MM.1S (cell line): ENCODE results near the gene PATL2.

Experiments
- DNase-seq: peaks from one replicate; pipeline ENCODE4 v3.0.0-alpha.2; 2015
- H2AFZ ChIP-seq: fragments of 300-600 bp; sonication (generic); 2 replicates; pipeline ENCODE4 v1.6.0; 2016; ENCODE audit warnings: antibody characterized with exemption, low read length
- H3F3A ChIP-seq: fragments of 300-600 bp; sonication (generic); 2 replicates; pipeline ENCODE4 v1.6.1; 2016; ENCODE audit warnings: mild to moderate bottlenecking, antibody characterized with exemption, low read length, moderate library complexity, mixed read lengths; ENCODE audit not compliant: insufficient read depth
- H3K27ac ChIP-seq: fragments of 300-600 bp; sonication (generic); 2 replicates; pipeline ENCODE4 v1.5.1; 2016; ENCODE audit warnings: mild to moderate bottlenecking, low read length
- H3K27me3 ChIP-seq: fragments of 300-600 bp; sonication (generic); replicated peaks from 2 replicates; pipeline ENCODE4 v1.6.0; 2016; ENCODE audit warnings: low read length; ENCODE audit not compliant: insufficient read depth
- H3K36me3 ChIP-seq: fragments of 300-600 bp; sonication (generic); replicated peaks from 2 replicates; pipeline ENCODE4 v1.6.1; 2016; ENCODE audit warnings: mild to moderate bottlenecking, low read length, mixed read lengths; ENCODE audit not compliant: insufficient read depth
- H3K4me1 ChIP-seq: fragments of 300-600 bp; sonication (generic); 2 replicates; pipeline ENCODE4 v1.6.1; 2016; ENCODE audit warnings: low read length, mixed read lengths
- H3K4me2 ChIP-seq: fragments of 300-600 bp; sonication (generic); 2 replicates; pipeline ENCODE4 v1.6.0; 2016; ENCODE audit warnings: low read depth, low read length
- H3K4me3 ChIP-seq: fragments of 300-600 bp; sonication (generic); 2 replicates; pipeline ENCODE4 v1.5.1; 2016; ENCODE audit warnings: low read length, mixed read lengths
- H3K79me2 ChIP-seq: fragments of 300-600 bp; sonication (generic); 2 replicates; pipeline ENCODE4 v1.6.1; 2016; ENCODE audit warnings: mixed run types, low read length, mixed read lengths
- H3K9ac ChIP-seq: fragments of 300-600 bp; sonication (generic); 2 replicates; pipeline ENCODE4 v1.6.1; 2016; ENCODE audit warnings: low read length, mixed read lengths
- H3K9me2 ChIP-seq: fragments of 300-600 bp; sonication (generic); replicated peaks from 2 replicates; pipeline ENCODE4 v1.6.1; 2016; ENCODE audit warnings: mild to moderate bottlenecking, low read length, mixed read lengths; ENCODE audit not compliant: insufficient read depth
- H3K9me3 ChIP-seq: fragments of 300-600 bp; sonication (generic); replicated peaks from 2 replicates; pipeline ENCODE4 v1.6.1; 2016; ENCODE audit warnings: mild to moderate bottlenecking, low read length, mixed read lengths; ENCODE audit not compliant: insufficient read depth
- H4K20me1 ChIP-seq: fragments of 300-600 bp; sonication (generic); 2 replicates; pipeline ENCODE4 v1.6.1; 2016; ENCODE audit warnings: mild to moderate bottlenecking, low read length, moderate library complexity, mixed read lengths; ENCODE audit not compliant: insufficient read depth
- EZH2 ChIP-seq: fragments of 300-600 bp; sonication (generic); optimal IDR thresholded peaks from 2 replicates; pipeline ENCODE3; 2017; ENCODE audit warnings: low read depth, mild to moderate bottlenecking, antibody characterized with exemption, low read length, mixed read lengths
- EZH2phosphoT487 ChIP-seq: fragments of 300-600 bp; sonication (generic); IDR thresholded peaks from 2 replicates; pipeline ENCODE4 v1.6.1; 2018; ENCODE audit warnings: antibody characterized with exemption, low read length
- TF ChIP-seq, protein P1 (sequence below): fragments of 300-600 bp; sonication (generic); IDR thresholded peaks from 2 replicates; pipeline ENCODE4 v1.5.1; 2016; ENCODE audit warnings: antibody characterized with exemption, low read length, mixed read lengths

Gene PATL2

DNA sequence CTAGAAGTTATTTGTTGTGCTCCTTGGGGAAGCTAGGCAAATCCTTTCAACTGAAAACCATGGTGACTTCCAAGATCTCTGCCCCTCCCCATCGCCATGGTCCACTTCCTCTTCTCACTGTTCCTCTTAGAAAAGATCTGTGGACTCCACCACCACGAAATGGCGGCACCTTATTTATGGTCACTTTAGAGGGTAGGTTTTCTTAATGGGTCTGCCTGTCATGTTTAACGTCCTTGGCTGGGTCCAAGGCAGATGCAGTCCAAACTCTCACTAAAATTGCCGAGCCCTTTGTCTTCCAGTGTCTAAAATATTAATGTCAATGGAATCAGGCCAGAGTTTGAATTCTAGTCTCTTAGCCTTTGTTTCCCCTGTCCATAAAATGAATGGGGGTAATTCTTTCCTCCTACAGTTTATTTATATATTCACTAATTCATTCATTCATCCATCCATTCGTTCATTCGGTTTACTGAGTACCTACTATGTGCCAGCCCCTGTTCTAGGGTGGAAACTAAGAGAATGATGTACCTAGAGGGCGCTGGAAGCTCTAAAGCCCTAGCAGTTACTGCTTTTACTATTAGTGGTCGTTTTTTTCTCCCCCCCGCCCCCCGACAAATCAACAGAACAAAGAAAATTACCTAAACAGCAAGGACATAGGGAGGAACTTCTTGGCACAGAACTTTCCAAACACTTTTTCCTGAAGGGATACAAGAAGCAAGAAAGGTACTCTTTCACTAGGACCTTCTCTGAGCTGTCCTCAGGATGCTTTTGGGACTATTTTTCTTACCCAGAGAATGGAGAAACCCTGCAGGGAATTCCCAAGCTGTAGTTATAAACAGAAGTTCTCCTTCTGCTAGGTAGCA lies 657 bp downstream of the PATL2 start:
- Histone ChIP-seq H3K9ac (peak overlapping the region; percentile 97), H3F3A (peaks cover 40% of the 10 kb centered on the region), H3K27ac (peak overlapping the region; percentile 97), H2AFZ (peak overlapping the region; percentile 48), H3K4me2 (peak overlapping the region; percentile 83), H4K20me1 (peaks cover 30% of the 10 kb centered on the region), H3K9me2 (no peaks in the 10 kb centered on the region), H3K9me3 (no peaks in the 10 kb centered on the region), H3K4me1 (peaks cover 28% of the 10 kb centered on the region), H3K4me3 (peak overlapping the region; percentile 97), H3K79me2 (peaks cover 44% of the 10 kb centered on the region), H3K36me3 (peaks cover 4% of the 10 kb centered on the region; the same call in 1 of the 2 replicates), H3K27me3 (no peaks in the 10 kb centered on the region)
- peak; percentile 71 for DNase-seq
- TF ChIP-seq, protein P1, sequence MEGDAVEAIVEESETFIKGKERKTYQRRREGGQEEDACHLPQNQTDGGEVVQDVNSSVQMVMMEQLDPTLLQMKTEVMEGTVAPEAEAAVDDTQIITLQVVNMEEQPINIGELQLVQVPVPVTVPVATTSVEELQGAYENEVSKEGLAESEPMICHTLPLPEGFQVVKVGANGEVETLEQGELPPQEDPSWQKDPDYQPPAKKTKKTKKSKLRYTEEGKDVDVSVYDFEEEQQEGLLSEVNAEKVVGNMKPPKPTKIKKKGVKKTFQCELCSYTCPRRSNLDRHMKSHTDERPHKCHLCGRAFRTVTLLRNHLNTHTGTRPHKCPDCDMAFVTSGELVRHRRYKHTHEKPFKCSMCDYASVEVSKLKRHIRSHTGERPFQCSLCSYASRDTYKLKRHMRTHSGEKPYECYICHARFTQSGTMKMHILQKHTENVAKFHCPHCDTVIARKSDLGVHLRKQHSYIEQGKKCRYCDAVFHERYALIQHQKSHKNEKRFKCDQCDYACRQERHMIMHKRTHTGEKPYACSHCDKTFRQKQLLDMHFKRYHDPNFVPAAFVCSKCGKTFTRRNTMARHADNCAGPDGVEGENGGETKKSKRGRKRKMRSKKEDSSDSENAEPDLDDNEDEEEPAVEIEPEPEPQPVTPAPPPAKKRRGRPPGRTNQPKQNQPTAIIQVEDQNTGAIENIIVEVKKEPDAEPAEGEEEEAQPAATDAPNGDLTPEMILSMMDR: peak; percentile 54
- no peak for TF ChIP-seq EZH2
- TF ChIP-seq EZH2phosphoT487: no peak

DNA sequence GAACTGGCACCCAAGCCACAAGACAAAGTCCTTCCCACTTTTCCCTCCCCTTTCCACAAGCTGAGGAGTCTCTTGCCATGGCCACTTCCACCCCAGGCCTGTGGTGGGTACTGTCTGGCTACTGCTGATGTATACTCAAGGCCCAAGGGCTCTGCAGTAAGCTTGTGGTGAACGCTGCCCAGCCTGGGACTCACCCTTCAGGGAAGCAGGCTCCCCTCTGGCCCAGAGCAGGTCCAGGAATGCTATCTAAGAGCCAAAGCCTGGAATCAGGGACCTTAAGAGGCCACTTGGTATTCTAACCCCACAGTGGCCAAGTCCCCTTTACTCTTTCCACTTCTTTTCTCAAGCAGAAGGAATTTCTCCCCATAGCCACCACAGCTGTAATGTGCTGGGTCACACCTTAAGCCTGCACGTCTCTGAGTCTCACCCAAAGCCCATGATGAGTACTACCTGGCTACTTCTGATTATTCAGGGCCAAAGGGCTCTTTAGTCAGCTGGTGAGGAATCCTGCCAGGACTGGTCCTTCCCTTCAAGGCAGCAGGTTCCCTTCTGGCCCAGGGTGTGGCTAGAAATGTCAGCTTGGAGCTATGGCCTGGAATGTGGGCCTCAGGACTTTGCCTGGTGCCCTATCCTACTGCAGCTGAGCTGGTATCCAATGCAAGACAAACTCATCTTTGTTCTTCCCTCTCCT lies 4.0 kb downstream of the PATL2 start:
- Histone ChIP-seq H3K9me2 (no peaks in the 10 kb centered on the region), H4K20me1 (0 out of 2 replicates have a peak, but pooled peaks cover under 1% of the 10 kb centered on the region), H3K79me2 (peaks cover 10% of the 10 kb centered on the region), H3K4me3 (no peak overlapping the region), H3K27ac (no peak overlapping the region), H3K9ac (no peak overlapping the region), H2AFZ (no peak overlapping the region), H3K27me3 (no peaks in the 10 kb centered on the region), H3F3A (peaks cover 15% of the 10 kb centered on the region), H3K36me3 (no peaks in the 10 kb centered on the region), H3K4me1 (peaks cover 9% of the 10 kb centered on the region), H3K4me2 (no peak overlapping the region), H3K9me3 (no peaks in the 10 kb centered on the region)
- TF ChIP-seq EZH2phosphoT487: no peak
- TF ChIP-seq, protein P1: no peak
- TF ChIP-seq EZH2: no peak
- DNase-seq: peak; percentile 2

DNA sequence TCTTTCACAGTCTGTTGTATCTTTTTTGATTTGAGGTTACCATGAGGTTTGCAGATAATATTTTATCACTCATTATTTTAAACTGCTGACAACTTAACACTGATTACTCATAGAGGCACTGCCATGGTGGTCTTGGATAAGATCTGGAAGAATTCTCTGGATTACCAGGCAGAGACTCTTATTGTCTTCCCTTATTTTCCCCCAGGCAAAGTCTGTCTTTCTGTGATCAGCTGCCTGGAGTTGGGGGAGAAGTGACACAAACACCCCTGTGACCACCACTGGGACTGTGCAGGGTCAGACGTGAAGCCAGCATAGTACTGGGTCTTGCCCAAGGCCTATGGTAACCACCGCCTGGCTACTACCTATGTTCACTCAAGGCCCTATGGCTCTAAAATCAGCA lies 4.7 kb downstream of the PATL2 start:
- Histone ChIP-seq H3K9ac (no peak overlapping the region), H3K9me3 (no peaks in the 10 kb centered on the region), H3F3A (peaks cover 13% of the 10 kb centered on the region), H4K20me1 (no peaks in the 10 kb centered on the region), H3K4me1 (peaks cover 9% of the 10 kb centered on the region), H3K79me2 (peaks cover 3% of the 10 kb centered on the region), H3K27ac (no peak overlapping the region), H3K4me2 (no peak overlapping the region), H3K9me2 (no peaks in the 10 kb centered on the region), H3K36me3 (no peaks in the 10 kb centered on the region), H3K27me3 (no peaks in the 10 kb centered on the region), H2AFZ (no peak overlapping the region), H3K4me3 (no peak overlapping the region)
- no peak for TF ChIP-seq EZH2phosphoT487
- peak; percentile 2 for DNase-seq
